GM19463 (cell line): ENCODE data around the gene CARD19.
"Not testable (repeated sequence)": the region's sequence is repeated elsewhere in the genome, so short reads cannot be mapped to it uniquely, and the experiment has no call there.

ENCODE experiments used
- ATAC-seq: cut with Tn5 transposase; IDR thresholded peaks from one replicate; pipeline ENCODE4 v1.9.1; 2021; ENCODE audit warnings: mild to moderate bottlenecking, moderate library complexity; ENCODE audit not compliant: unreplicated experiment

The CARD19 gene

GRCh38 chr9:93129691-93130500, 33.9 kb downstream of the CARD19 start:
- no peak for ATAC-seq

- no peak for ATAC-seq
Measured at GRCh38 chr9:93130861-93131481, 35.0 kb downstream of the CARD19 start.

- no peak for ATAC-seq
Measured at GRCh38 chr9:93131599-93132286, 35.7 kb downstream of the CARD19 start.

- ATAC-seq: no peak
Measured at GRCh38 chr9:93132287-93132927, 36.4 kb downstream of the CARD19 start.

GRCh38 chr9:93132946-93133680, 37.1 kb downstream of the CARD19 start:
- no peak for ATAC-seq

- ATAC-seq: peak; percentile 40
Measured at GRCh38 chr9:93133681-93134014, 37.6 kb downstream of the CARD19 start.

- peak; percentile 78 for ATAC-seq
Measured at GRCh38 chr9:93134015-93134739, 38.2 kb downstream of the CARD19 start, which contains the start of gene NINJ1. TSS of gene NINJ1 (minus strand) at chr9:93134251. CDS start at chr9:93134217, 34 bp downstream.

- no peak for ATAC-seq
Measured at GRCh38 chr9:93134740-93135444, 38.9 kb downstream of the CARD19 start.

GRCh38 chr9:93136011-93136440, 40.0 kb downstream of the CARD19 start:
- ATAC-seq: no peak

- ATAC-seq: no peak
Measured at GRCh38 chr9:93137362-93137761, 41.3 kb downstream of the CARD19 start.

GRCh38 chr9:93138171-93138764, 42.3 kb downstream of the CARD19 start:
- ATAC-seq: no peak

- ATAC-seq: no peak
Measured at GRCh38 chr9:93139365-93140182, 43.6 kb downstream of the CARD19 start.

- no peak for ATAC-seq
Measured at GRCh38 chr9:93141771-93142483, 45.9 kb downstream of the CARD19 start.

GRCh38 chr9:93143830-93144530, 48.0 kb downstream of the CARD19 start:
- no peak for ATAC-seq

- not testable (repeated sequence) for ATAC-seq
Measured at GRCh38 chr9:93146696-93147095, 50.7 kb downstream of the CARD19 start.

GRCh38 chr9:93147632-93148031, 51.6 kb downstream of the CARD19 start:
- ATAC-seq: no peak

GRCh38 chr9:93148721-93149120, 52.7 kb downstream of the CARD19 start:
- ATAC-seq: no peak
